ENCODE data around the gene VCAN.

Gene VCAN

GRCh38 chr5:83467371-83468035 lies 4.0 kb upstream of the VCAN start:
- no peak for DNase-seq (ENCODE audit: low read depth, low spot score)

DNA sequence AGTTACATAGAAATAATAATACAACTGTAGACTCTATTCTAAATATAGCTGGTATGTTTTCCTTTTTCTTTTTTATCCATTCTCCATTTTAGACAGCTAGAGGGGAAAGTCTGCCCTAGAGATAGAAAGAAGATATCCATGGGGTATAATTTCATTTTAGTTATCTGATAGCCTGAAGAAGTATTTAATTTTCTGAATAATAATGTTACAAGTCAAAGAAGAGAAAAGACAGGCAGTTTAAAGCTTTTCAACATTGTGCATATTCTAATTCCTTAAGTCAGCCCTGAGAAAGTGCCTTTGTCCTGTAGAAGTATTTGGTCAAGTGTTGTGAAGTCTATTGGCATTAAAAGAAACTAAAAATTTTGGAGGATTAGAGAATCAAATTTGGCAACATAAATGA lies 2.5 kb upstream of the VCAN start:
- no peak for DNase-seq (ENCODE audit: low read depth, low spot score)

DNA sequence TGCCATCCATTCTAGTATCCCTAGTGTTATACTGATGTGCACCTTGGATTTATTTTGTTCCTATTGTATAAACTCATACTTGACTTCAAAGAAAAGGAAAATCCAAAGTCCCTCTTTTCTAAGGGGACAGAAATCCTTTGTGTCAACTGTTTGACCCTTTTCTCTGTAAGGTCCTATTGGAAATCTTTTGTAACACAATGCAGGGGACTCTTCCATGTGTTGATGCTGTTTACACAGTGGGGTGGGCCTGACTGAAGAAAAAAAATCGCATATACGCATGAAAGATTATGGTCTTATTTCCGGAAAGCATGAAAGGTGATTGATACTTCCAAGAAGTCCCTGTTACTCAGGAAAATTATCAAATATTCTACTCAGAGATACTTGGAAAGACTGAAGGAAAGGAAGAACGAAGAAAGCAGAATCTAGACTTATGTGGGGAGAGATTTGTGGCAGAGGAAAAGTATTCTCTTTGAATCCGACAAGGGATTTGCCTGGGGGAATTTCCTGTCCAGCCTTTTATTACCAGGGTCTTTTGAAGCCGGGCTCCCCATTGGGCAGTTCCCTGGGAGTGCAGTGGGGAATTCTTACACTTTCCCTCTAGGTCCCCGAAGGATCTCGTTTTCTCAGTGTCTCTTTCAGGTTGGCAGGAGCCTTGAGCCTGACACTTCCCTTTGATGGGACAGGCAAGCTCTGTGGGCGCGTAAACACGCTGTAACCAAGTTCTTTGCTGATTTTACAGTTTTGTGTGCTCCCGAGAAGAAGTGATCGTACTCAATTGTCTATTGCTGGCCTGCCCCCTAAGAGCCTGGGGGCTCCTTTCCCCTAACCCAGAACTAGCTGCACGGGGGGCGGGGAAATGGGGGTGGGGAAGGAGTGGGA lies 779 bp upstream of the VCAN start:
- DNase-seq (ENCODE audit: low read depth, low spot score), result no peak

- no peak for DNase-seq (ENCODE audit: low read depth, low spot score)
Observed at GRCh38 chr5:83472213-83472507, 616 bp downstream of the VCAN start.

- DNase-seq (ENCODE audit: low read depth, low spot score), result no peak
Observed at GRCh38 chr5:83472508-83473345, 1.2 kb downstream of the VCAN start.

DNA sequence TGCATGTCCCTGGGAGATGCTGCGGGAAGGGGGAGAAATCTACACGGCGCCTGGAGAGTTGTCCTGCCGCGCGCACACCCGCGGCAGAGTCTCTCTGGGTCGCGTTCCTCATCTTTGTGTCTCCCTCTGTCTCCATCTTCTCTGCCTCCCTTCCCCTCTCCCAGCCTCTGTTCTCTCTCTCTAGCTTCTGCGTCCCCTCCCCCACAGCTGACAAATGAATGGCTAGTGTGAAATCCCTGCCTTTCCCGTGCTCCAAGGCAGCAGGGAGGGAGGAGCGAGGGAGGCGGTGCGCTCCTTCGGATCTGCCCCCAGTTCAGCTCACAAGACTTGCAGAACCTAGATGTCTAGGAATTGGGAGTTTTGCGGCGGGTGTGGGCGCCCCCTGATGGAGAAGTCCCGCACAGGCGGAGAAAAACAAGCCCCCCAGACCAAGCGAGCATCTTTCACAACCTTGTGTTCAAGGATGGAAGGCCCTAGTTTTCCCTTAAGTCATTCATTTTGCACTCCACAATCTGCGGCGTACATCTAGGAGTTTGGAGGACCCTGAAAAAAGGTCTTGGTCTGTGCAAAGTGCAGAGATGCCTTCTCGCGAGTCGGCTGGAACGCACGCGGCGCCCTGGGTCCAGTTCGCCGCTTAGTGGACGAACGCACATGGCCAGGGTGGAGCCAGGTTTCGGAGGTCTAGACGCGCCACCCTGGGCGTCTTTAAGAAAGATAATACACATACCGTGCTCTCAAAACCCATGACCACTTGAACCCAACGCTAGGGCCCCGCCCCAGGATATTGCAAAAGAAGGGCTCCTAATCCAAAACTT lies 2.0 kb downstream of the VCAN start:
- peak; percentile 95 for DNase-seq (ENCODE audit: low read depth, low spot score)

DNA sequence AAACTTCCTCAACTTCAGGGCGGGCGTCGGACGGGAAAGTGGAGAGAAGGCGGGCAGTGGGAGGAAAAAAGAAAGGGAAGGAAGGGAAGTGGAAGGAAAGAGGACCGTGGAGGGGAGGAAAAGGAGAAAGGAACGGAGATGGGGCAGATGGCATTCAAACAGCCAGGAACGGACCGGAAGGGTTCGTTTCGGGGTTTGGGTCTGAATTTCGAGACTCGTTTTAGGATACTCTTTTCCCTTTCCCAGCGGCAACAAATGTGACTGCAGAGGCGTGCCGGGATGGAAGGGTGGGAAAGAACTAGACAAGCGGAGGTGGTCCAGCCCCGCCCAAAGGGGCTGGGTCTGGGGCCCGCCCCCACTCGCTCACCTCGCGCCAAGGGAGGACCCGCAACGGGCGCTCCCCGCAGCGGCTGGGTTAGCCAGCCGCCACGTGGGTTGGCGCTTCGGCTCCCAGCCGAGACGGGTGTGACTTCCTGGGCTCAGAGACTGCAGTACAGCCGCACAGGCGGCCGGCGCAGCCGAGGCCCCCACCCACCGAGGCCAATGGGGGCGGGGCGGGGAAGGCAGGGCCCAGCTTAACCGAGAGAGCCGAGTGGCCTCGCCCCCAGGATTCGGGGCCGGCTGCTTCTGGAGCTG lies 2.7 kb downstream of the VCAN start:
- DNase-seq (ENCODE audit: low read depth, low spot score), result peak; percentile 74

GRCh38 chr5:83474991-83475390 lies 3.4 kb downstream of the VCAN start:
- no peak for DNase-seq (ENCODE audit: low read depth, low spot score)

DNA sequence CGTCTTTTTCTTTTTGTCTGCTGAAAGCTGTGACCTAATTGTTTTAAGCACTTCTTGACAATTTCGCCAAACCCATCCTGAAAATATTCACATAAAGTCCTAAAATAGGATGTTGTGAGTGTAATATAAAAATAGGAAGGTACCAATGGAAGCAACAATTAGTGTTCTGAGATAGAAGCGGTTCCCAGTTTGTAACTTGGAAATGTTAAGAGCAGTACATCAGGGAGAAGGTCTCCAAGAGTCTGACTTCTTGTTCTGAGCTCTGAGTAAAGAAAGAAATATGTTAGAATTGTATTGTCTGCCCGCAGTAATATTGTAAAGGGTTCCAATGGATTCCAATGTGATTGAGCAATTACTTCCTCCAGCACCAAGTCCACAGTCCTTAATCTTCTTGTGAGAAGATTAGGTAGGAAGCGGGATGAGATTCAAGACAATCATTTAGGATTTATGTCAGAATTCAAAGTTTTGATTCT lies 3.9 kb downstream of the VCAN start:
- no peak for DNase-seq (ENCODE audit: low read depth, low spot score)

- no peak for DNase-seq (ENCODE audit: low read depth, low spot score)
Observed at GRCh38 chr5:83475935-83476814, 4.6 kb downstream of the VCAN start.

GRCh38 chr5:83482961-83483360 lies 11.4 kb downstream of the VCAN start:
- no peak for DNase-seq (ENCODE audit: low read depth, low spot score)

GRCh38 chr5:83484294-83484693 lies 12.8 kb downstream of the VCAN start:
- DNase-seq (ENCODE audit: low read depth, low spot score), result no peak

- no peak for DNase-seq (ENCODE audit: low read depth, low spot score)
Observed at GRCh38 chr5:83485842-83486241, 14.3 kb downstream of the VCAN start.

- no peak for DNase-seq (ENCODE audit: low read depth, low spot score)
Observed at GRCh38 chr5:83487155-83487554, 15.6 kb downstream of the VCAN start.

GRCh38 chr5:83488271-83488670 lies 16.7 kb downstream of the VCAN start:
- no peak for DNase-seq (ENCODE audit: low read depth, low spot score)

DNA sequence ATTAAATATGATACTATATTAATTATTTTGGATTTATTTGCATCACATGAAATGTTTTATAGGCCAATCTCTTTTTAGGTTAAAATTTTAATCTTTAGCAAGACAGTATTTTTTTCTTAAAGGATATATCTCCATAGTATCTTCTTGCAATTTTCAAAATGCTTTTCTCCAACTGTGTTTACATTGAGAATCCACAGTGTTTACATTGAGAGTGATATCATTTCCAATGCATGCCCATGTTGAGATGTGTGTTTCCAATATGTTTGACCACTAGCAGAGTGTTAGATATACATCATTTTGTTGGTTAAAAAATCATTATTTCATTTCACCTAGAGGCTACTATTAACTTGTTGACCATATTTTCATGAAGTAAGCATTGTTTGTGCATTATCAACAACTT lies 17.3 kb downstream of the VCAN start:
- no peak for DNase-seq (ENCODE audit: low read depth, low spot score)

DNA sequence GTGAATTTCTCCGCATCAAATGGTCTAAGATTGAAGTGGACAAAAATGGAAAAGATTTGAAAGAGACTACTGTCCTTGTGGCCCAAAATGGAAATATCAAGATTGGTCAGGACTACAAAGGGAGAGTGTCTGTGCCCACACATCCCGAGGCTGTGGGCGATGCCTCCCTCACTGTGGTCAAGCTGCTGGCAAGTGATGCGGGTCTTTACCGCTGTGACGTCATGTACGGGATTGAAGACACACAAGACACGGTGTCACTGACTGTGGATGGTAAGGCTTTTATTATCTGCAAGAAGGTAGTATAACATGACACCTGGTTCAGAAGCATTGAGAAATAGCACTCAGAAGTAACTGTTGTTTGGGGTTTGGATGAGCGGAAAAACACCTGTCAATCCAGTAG lies 18.7 kb downstream of the VCAN start:
- no peak for DNase-seq (ENCODE audit: low read depth, low spot score)

DNA sequence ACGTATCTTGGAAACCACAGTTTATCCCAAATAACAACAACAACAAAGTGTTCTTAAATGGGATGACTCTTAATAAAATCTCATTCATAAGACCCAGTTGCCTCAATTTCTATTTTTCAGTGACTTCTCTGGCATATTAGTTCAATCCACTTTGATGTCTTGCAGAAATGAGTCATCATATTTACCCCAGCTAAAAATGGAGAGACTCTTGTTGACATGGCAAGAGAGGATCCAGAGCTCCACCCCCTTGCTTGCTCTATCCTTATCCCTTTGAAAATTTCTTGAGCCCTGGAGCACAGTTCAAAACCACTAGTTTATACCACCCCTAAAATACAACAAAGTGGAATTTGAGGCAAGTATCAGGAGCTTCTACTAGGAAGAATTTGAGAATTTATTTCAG lies 20.8 kb downstream of the VCAN start:
- DNase-seq (ENCODE audit: low read depth, low spot score), result no peak

- DNase-seq (ENCODE audit: low read depth, low spot score), result no peak
Observed at GRCh38 chr5:83493644-83494043, 22.1 kb downstream of the VCAN start.

DNA sequence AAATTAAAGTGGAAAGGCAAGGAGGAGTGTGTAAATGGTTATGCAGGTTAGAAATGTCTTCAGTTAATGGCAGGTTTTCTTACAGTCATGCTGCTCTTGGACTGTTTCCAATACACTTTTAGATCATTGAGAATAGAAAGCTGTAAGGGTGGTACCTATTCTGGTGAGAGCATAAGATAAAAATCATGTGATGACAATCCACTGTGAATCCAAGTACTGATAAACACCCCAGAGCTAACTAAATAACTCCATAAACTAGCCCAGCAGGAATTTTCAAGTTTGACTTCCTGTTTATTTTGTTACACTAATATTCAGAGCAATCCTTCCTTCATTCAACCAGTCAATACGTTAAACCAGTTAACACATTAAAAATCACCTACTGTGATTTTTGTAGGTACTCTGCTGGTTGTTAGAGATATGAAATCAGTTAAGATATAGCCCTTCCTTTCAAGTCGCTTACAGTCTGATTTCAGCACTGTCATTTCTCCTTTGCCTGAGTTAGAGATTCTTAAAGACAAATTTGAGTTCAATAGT lies 22.6 kb downstream of the VCAN start:
- no peak for DNase-seq (ENCODE audit: low read depth, low spot score)
